HG03108 (cell line): Measurements from ENCODE around the gene OR6C70.
"Not testable (repeated sequence)": the region's sequence is repeated elsewhere in the genome, so short reads cannot be mapped to it uniquely, and the experiment has no call there.

ENCODE experiments used
- ATAC-seq: cut with Tn5 transposase; IDR thresholded peaks from one replicate; pipeline ENCODE4 v1.9.1; 2021; ENCODE audit warnings: moderate library complexity; ENCODE audit not compliant: unreplicated experiment

The OR6C70 gene

GRCh38 chr12:55470088-55470829 is at the start of gene OR6C70:
Gene OR6C70 (minus strand): TSS chr12:55470138. CDS start chr12:55470138, 0 bp downstream.
- no peak for ATAC-seq

- no peak for ATAC-seq
These were observed 46.5 kb upstream of the OR6C70 start for GRCh38 chr12:55516391-55516790.

- no peak for ATAC-seq
These were observed 45.8 kb upstream of the OR6C70 start for GRCh38 chr12:55515696-55516095.

DNA sequence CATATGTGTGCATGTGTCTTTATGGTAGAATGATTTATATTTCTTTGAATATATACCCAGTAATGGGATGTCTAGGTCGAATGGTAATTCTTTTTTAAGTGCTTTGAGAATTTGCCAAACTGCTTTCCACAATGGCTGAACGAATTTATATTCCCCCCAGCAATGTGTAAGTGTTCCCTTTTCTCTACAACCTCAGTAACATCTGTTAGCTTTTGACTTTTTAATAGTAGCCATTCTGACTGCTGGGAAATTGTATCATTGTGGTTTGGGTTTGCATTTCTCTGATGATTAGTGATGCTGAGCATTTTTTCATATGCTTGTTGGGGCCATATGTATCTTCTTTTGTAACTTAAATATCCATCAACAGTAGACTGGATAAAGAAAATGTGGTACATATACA is 31.7 kb upstream of the OR6C70 start:
- no peak for ATAC-seq

DNA sequence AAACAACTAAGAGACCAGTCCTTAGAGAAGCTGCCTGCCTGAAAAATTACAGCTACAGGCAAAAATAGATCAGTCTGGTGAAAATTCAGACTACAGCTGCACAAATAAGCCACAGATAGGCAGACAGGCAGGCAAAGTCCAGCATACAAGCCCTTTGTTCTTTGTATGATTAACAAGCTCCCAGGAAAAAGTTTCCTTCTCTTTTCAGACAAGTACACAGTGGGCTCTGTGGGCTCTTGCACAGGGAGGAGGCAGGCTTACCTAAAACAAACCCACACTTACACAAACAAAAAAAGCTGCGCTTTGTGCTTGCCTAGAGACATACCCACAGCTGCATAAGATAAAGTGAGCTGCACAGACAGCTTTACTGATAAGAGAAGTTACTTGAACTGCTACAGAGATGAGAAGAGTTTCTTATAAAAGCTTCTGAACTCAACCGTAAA is 29.9 kb upstream of the OR6C70 start:
- no peak for ATAC-seq

DNA sequence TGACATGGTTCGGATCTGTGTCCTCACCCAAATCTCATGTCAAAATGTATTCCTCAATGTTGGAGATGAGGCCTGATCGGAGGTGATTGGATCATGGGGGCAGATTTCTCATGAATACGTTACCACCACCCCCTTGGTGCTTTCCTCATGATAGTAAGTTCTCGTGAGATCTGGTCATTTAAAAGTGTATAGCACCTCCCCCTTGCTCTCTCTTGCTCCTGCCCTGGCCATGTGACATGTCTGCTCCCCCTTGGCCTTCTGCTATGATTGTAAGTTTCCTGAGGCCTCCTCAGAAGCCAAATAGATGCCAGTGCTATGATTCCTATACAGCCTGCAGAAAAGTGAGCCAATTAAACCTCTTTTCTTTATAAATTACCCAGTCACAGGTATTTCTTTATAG is 29.3 kb upstream of the OR6C70 start:
- ATAC-seq, result no peak

DNA sequence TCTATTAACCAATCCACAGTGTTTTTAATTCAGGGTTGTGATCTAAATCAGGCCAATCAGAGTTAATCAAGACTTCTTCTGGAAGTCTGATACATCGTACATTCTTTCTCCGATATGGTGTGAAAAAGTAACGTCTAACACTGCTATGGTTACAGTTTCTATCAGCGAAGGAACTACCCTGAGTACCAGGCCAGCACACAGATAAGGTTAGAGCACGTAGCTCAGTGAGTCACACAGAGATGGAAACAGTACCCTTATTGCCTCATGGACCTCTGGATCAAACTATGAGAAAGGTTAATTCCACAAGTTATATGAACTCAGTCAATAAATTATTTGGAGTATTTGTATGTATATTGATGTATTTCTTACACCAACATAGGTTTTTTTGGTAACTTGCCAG is 25.6 kb upstream of the OR6C70 start:
- no peak for ATAC-seq

DNA sequence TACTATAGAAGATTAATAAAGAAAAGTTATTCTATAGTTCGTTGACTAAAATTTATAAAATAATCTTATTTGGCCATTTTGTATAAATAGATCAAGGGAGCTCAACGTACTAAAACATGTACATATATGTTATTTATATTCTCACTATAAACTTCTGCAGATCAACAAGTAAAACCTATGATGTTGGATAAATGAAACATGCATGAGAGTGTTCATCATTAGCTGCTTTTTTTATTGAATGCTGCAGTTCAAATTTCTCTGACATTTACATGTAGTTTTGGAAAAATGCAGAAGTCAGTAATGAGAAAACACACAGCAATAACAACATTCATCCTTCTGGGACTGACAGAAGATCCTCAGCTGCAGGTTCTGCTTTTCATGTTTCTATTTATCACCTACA is 22.1 kb upstream of the OR6C70 start, which contains the start of gene OR6C68:
Gene OR6C68, plus strand, starts transcription at position 301 of the 400 bp plus-strand sequence. Its CDS starts 0 bp downstream, at position 301.
- ATAC-seq, result no peak

GRCh38 chr12:55484284-55484683 is 14.3 kb upstream of the OR6C70 start:
- not testable (repeated sequence) for ATAC-seq

DNA sequence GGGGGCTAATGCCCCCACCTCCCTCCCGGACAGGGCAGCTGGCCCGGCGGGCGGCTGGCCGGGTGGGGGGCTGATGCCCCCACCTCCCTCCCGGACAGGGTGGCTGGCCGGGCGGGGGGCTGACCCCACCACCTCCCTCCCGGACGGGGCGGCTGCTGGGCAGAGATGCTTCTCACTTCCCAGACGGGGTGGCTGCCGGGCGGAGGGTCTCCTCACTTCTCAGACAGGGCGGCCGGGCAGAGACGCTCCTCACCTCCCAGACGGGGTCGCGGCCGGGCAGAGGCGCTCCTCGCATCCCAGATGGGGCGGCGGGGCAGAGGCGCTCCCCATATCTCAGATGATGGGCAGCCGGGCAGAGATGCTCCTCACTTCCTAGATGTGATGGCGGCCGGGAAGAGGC is 9.2 kb upstream of the OR6C70 start:
- not testable (repeated sequence) for ATAC-seq

GRCh38 chr12:55472264-55472663 is 2.3 kb upstream of the OR6C70 start:
- no peak for ATAC-seq

DNA sequence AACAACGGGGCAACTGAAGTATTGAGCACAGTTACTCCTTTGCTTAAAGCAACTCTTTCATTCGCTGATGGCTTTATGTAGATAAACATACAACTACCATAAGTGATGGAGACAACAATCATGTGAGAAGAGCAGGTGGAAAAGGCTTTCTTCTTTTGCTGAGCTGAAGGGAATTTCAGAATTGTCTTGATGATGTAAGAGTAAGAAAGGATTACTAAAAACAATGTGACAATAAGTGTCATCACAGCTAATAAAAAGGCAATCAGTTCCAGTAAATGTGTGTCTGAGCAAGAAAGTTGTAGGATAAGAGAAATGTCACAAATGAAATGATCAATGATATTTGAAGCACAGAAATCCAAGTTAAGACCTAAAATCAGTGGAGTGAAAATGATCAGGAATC is 647 bp downstream of the OR6C70 start:
- no peak for ATAC-seq

DNA sequence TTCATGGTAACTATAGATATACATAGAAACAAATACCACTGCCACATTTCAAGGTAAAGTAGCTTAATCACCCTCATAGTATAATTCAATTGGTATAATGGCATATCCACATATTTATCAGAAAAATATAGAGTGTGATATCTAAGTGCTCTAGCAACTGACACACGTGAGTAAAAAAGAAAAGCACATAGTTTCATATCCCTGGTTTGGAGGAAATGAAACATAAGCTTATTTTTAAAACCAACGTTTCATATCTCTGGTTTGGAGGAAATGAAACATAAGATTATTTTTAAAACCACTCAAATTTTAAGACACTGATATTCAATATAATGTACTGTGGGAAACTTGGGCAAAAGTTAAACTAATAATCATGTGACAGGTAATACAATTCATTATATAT is 2.1 kb downstream of the OR6C70 start:
- ATAC-seq, result no peak

GRCh38 chr12:55464926-55465325 is 5.0 kb downstream of the OR6C70 start:
- not testable (repeated sequence) for ATAC-seq

DNA sequence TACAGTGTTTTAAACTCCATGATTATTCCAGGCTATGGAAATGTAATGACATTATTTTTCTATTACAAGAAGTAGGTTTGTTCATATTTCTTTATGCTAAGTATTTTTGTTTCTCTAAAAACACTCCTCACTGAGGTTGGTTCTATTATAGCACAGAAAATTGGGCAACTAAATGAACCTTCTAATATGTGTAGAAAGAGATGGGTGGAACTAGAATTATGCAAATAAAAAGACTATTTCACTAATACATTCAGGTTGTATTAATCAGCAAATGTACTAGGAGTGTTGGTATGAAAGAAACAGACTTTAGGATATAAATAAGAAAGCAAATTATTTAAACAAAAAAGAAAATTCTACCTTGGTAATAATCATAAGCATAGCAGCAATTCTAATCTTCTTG is 21.1 kb downstream of the OR6C70 start:
- no peak for ATAC-seq

DNA sequence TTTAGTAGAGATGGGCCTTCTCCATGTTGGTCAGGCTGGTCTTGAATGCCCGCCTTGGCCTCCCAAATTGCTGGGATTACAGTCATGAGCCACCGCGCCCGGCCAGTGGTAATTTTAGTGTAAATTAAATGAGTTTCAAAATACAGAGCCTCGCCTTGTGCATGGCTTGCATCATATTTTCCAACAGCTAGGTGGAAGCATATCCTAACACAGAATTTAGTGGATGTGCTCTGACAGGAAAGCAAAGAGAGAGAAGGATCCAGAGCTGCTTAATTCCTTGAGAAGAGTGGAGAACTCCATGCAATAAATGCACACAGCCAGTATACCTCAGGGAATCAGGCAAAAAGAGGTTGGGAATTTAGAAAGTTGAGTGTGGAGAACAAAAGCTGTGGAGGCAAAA is 23.6 kb downstream of the OR6C70 start:
- no peak for ATAC-seq

- no peak for ATAC-seq
These were observed 24.6 kb downstream of the OR6C70 start for GRCh38 chr12:55445357-55445756.

GRCh38 chr12:55443776-55444175 is 26.2 kb downstream of the OR6C70 start, which contains the start of gene OR6C2:
Gene OR6C2 (plus strand): TSS chr12:55444076. CDS start chr12:55452214, 8,138 bp downstream.
- ATAC-seq, result no peak

DNA sequence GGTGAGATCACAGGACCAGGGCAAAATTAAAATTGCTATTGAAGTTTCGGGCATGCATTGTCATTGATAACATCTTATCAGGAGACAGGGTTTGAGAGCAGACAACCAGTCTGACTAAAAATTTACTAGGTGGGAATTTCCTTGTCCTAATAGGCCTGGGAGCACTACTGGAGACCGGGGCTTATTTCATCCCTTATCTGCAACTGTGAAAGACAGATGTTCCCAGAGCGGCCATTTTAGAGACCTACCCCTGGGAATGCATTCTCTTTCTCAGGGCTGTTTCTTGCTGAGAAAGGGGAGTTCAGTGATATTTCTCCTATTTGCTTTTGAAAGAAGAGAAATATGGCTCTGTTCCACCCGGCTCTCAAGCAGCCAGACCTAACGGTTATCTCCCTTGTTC is 28.7 kb downstream of the OR6C70 start:
- ATAC-seq, result not testable (repeated sequence)

GRCh38 chr12:55428331-55429243 is 41.4 kb downstream of the OR6C70 start:
- no peak for ATAC-seq

DNA sequence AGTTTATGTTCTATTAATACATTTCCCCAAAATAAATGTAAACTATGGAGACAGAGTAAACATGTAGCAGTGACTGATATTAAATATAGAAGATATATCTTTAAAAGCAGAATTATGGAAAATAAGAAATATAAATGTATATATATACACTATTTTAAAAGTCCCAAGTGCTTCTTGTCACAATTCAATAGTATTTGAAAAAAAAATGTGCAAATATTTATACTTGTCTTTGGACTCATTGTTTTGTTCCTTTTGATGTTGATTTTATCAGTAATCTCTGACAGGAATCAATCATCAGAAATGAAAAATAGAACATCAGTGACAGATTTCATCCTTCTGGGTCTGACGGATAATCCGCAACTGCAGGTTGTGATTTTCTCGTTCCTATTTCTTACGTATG is 44.0 kb downstream of the OR6C70 start, which contains the start of gene OR6C76:
Gene OR6C76, plus strand, starts transcription at position 301 of the 400 bp plus-strand sequence. Its CDS starts 0 bp downstream, at position 301.
- ATAC-seq, result no peak
